IMR-90 (cell line): ENCODE results near the gene NTMT1.

Source experiments
- BHLHE40 ChIP-seq: fragments of 150-350 bp; IDR thresholded peaks from 2 replicates; pipeline ENCODE4 v1.6.1; 2016; ENCODE audit warnings: mild to moderate bottlenecking, low read depth, low read length
- CTCF ChIP-seq: conservative IDR thresholded peaks from 2 replicates; pipeline ENCODE4 v1.5.1; 2012; ENCODE audit warnings: mild to moderate bottlenecking, low read depth, low read length, improper control_type of control experiment
- NFE2L2 ChIP-seq: fragments of 150-350 bp; IDR thresholded peaks from 2 replicates; pipeline ENCODE4 v1.6.1; 2016; ENCODE audit warnings: low read depth, mild to moderate bottlenecking, low read length
- POLR2A ChIP-seq: IDR thresholded peaks from 2 replicates; pipeline ENCODE4 v1.6.1; 2012; ENCODE audit warnings: mild to moderate bottlenecking, low read depth, low read length

- TF ChIP-seq CTCF (no peak), NFE2L2 (no peak), BHLHE40 (no peak), POLR2A (no peak)
Measured at GRCh38 chr9:129591916-129592315, 34.0 kb upstream of the NTMT1 start.
